Activated T-cell treated with anti-CD3 and anti-CD28 coated beads, Interleukin-2, amount 50 U/mL, for 24 hours (primary cell): ENCODE results near the gene SH3BGRL2.

Experiments
- DNase-seq: peaks from one replicate; pipeline ENCODE4 v3.0.0-alpha.2; 2020
- H3K27ac Mint-ChIP-seq: 2 replicates; pipeline ENCODE4 v1.8.0; 2020; ENCODE audit warnings: mild to moderate bottlenecking, mixed read lengths
- H3K27me3 Mint-ChIP-seq: 2 replicates; pipeline ENCODE4 v1.8.0; 2020; ENCODE audit warnings: mixed read lengths
- H3K36me3 Mint-ChIP-seq: 2 replicates; pipeline ENCODE4 v1.8.0; 2020; ENCODE audit warnings: low read depth, mixed read lengths
- H3K4me1 Mint-ChIP-seq: 2 replicates; pipeline ENCODE4 v1.8.0; 2020; ENCODE audit warnings: low read depth, mixed read lengths
- H3K4me3 Mint-ChIP-seq: 2 replicates; pipeline ENCODE4 v1.8.0; 2020; ENCODE audit warnings: mild to moderate bottlenecking, moderate library complexity, mixed read lengths
- H3K9me3 Mint-ChIP-seq: 2 replicates; pipeline ENCODE4 v1.8.0; 2020; ENCODE audit warnings: mixed read lengths

The SH3BGRL2 gene

GRCh38 chr6:79750806-79751205, 119.7 kb downstream of the SH3BGRL2 start:
- peaks cover 4% of the 10 kb centered on the region for H3K9me3 Mint-ChIP-seq
- no peak overlapping the region for H3K4me3 Mint-ChIP-seq
- no peaks in the 10 kb centered on the region for H3K36me3 Mint-ChIP-seq
- peaks cover 41% of the 10 kb centered on the region for H3K27me3 Mint-ChIP-seq
- DNase-seq = no peak
- no peak overlapping the region for H3K27ac Mint-ChIP-seq
- H3K4me1 Mint-ChIP-seq = no peaks in the 10 kb centered on the region
